GM18507 (cell line): ENCODE measurements around the gene MAPK12.

Experiments
- DNase-seq: peaks from one replicate; pipeline ENCODE4 v3.0.0; 2011; ENCODE audit warnings: low read depth; ENCODE audit not compliant: insufficient read length; ENCODE audit errors: extremely low spot score
- FAIRE-seq: peaks from 2 replicates; lab custom pipeline; 2011; peaks lifted over from hg19 to GRCh38; lab: Jason Lieb, UNC

The MAPK12 gene

GRCh38 chr22:50270666-50271394 lies 9.3 kb upstream of the MAPK12 start:
- FAIRE-seq (peak; percentile 60), DNase-seq (no peak)

GRCh38 chr22:50269970-50270665 lies 8.6 kb upstream of the MAPK12 start, which contains the start of gene MAPK11:
TSS of gene MAPK11 (minus strand) at chr22:50270380. CDS start at chr22:50270292, 88 bp downstream.
- peak; percentile 21 for FAIRE-seq
- no peak for DNase-seq

GRCh38 chr22:50269573-50269969 lies 8.1 kb upstream of the MAPK12 start:
- DNase-seq (no peak), FAIRE-seq (no peak)

GRCh38 chr22:50268655-50269113 lies 7.2 kb upstream of the MAPK12 start:
- DNase-seq (no peak), FAIRE-seq (no peak)

GRCh38 chr22:50267591-50268390 lies 6.3 kb upstream of the MAPK12 start:
- DNase-seq (no peak), FAIRE-seq (no peak)

GRCh38 chr22:50266994-50267393 lies 5.5 kb upstream of the MAPK12 start:
- FAIRE-seq = no peak
- DNase-seq = no peak

GRCh38 chr22:50264946-50265669 lies 3.6 kb upstream of the MAPK12 start:
- DNase-seq = no peak
- FAIRE-seq = no peak

- FAIRE-seq = no peak
- no peak for DNase-seq
Observed at GRCh38 chr22:50264104-50264745, 2.7 kb upstream of the MAPK12 start.

GRCh38 chr22:50262973-50263617 lies 1.6 kb upstream of the MAPK12 start:
- DNase-seq (no peak), FAIRE-seq (no peak)

GRCh38 chr22:50262460-50262911 lies 1.0 kb upstream of the MAPK12 start:
- DNase-seq (no peak), FAIRE-seq (no peak)

- FAIRE-seq = peak; percentile 56
- DNase-seq = no peak
Observed at GRCh38 chr22:50260801-50261614, 475 bp downstream of the MAPK12 start.

GRCh38 chr22:50260434-50260800 lies 1.1 kb downstream of the MAPK12 start:
- no peak for DNase-seq
- FAIRE-seq = no peak

GRCh38 chr22:50259302-50259701 lies 2.2 kb downstream of the MAPK12 start:
- FAIRE-seq (no peak), DNase-seq (no peak)

- FAIRE-seq (no peak), DNase-seq (no peak)
Observed at GRCh38 chr22:50258361-50259292, 2.9 kb downstream of the MAPK12 start.

GRCh38 chr22:50257451-50258360 lies 3.8 kb downstream of the MAPK12 start:
- FAIRE-seq (no peak), DNase-seq (no peak)

- DNase-seq = no peak
- no peak for FAIRE-seq
Observed at GRCh38 chr22:50257041-50257440, 4.4 kb downstream of the MAPK12 start.
